GM18951 (cell line): ENCODE data around the gene PURB.

ENCODE experiments used
- POLR2A ChIP-seq: IDR thresholded peaks from 4 replicates; pipeline ENCODE4 v1.6.1; 2011; ENCODE audit warnings: mild to moderate bottlenecking; ENCODE audit not compliant: insufficient read length, insufficient read depth; ENCODE audit errors: extremely low read depth
- in situ Hi-C: fragments of 300-500 bp; cut with MboI; formaldehyde crosslinking; loops from one replicate; pipeline ENCODE4 v1.12.0; 2022; ENCODE audit warnings: low sequenced_read_pairs, mixed read lengths, inconsistent platforms; ENCODE audit not compliant: unreplicated experiment

The PURB gene

GRCh38 chr7:44905002-44905635, 19.8 kb upstream of the PURB start:
- in situ Hi-C loops = no loop called here
- TF ChIP-seq POLR2A = no peak

DNA sequence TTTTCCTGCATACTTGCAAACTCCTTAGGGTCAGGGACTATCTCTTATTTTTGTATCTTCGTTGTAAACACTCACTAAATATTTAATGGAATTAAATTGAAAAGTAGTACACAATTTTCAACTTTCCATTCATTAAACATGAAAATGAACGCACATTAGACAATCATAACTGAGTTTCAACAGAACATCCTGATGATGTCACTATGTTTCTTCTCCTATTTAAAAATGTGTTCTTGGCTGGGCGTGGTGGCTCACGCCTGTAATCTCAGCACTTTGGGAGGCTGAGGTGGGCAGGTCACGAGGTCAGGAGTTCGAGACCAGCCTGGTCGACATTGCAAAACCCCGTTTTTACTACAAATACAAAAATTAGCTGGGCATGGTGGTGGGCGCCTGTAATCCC, 14.1 kb upstream of the PURB start:
- in situ Hi-C loops = no loop called here
- TF ChIP-seq POLR2A = no peak

- in situ Hi-C loops = no loop called here
- no peak for TF ChIP-seq POLR2A
These were observed 12.7 kb upstream of the PURB start for GRCh38 chr7:44898039-44898438.

DNA sequence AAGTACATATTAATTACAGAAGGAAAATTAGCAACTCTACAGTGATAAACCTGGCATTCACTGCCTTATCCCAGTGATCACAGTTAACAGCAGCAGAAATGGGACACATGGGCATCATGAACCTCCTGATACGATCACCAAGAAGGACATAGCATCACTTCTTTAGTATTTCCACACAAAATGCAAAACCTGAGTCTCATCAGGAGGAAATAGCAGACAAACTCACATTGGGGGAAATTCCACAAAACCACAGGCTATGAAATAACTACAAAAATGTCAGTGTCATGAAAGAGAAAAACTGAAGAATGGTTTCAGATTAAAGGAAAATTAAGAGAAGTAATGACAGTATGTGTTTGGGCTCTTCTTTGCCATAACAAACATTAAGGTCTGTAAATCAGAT, 12.0 kb upstream of the PURB start:
- no peak for TF ChIP-seq POLR2A
- in situ Hi-C loops = no loop called here

- TF ChIP-seq POLR2A = no peak
- in situ Hi-C loops = no loop called here
These were observed 9.7 kb upstream of the PURB start for GRCh38 chr7:44894888-44895580.

GRCh38 chr7:44893710-44894234, 8.4 kb upstream of the PURB start:
- no peak for TF ChIP-seq POLR2A
- in situ Hi-C loops = no loop called here

DNA sequence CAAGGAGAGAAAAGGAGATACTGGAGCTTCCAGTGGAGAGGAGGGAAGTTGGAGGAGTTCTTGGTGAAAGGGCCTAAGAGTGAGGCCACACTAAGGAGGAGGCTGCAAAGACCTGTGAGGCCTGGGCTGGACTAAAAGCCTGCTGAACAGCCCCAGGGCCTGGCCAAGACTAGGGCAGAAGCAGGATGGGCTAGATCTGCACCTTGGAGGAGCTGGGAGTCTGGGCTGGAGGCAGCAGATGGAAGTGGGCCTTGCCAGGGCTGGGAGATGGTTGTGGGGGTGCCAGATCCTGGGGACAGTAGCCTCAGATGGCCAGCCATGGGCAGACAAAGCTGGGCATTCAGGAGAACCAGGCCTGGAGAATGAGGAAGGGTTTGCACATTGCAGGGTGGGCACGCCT, 6.5 kb upstream of the PURB start:
- in situ Hi-C loops = no loop called here

GRCh38 chr7:44891372-44891771, 6.0 kb upstream of the PURB start:
- in situ Hi-C loops = no loop called here
- no peak for TF ChIP-seq POLR2A

More for the DNA sequence above, 6.5 kb upstream of the PURB start:
- TF ChIP-seq POLR2A = no peak

GRCh38 chr7:44889086-44889781, 3.9 kb upstream of the PURB start:
- TF ChIP-seq POLR2A = no peak
- in situ Hi-C loops = no loop called here

DNA sequence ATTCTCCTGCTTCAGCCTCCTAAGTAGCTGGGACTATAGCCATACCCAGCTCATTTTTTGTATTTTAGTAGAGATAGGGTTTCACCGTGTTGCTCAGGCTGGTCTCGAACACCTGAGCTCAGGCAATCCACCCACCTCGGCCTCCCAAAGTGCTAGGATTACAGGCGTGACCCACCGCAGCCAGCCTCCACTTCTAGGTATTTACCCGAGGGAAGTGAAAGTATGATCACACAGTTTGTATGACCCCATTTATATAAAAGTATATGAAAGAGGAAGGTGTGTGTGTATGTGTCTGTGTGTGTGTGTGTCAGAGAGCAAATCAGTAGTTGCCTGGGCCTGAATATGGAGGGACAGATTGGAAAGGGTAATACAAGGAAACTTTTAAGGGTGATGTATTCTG, 2.0 kb upstream of the PURB start:
- in situ Hi-C loops = no loop called here

GRCh38 chr7:44884621-44885393, 523 bp downstream of the PURB start:
- in situ Hi-C loops = no loop called here
- TF ChIP-seq POLR2A = no peak

More for the DNA sequence above, 2.0 kb upstream of the PURB start:
- no peak for TF ChIP-seq POLR2A

DNA sequence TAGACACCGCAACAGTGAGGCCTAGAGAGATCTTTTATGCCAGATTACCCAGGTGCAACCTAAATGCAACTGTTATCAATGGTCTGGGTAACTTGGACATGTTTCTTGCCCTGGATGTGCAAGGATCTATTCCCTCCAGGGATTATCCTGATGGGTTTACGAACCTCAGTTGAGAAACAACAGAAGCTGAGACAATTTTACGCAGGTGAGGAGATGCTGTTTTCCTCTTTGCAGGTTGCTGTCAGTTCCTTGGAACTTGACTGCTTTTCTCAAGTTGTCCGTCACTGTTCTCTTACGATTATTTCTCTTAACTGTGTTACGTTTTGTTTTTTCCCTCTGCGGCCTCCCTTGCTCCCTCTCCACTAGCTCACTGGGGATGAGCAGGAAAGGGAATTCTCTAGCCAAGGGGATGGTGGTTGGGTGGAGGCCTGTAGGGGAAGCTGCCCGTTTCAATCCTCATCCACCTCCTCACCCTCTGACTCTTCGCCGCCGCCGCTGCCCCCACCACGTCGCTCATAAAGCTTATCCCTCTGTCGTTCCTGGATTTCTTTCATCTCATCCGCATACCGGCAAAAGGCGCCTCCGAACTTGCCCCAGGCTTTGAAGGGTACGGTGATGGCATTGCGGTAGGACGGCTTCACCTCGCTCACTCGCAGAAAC, 1.2 kb downstream of the PURB start:
- in situ Hi-C loops = no loop called here
- no peak for TF ChIP-seq POLR2A

DNA sequence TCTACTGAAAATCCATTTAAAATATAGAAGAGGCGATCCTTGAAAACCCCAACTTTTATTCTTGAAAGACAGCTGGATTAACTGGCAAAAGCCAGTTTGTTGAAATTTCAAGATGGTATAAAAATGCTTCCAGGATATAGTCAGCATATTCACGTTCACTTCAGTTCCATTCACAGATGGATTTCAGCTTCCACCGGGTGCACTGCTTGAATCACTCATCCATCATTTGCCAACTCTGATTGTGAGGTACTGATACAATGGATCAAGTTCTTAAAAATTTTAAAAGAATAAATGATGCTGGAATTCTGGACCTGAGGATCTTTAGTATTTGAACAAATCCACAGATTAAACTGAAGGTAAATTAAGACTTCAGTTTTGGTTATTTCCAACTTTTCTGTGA, 2.4 kb downstream of the PURB start:
- no peak for TF ChIP-seq POLR2A
- in situ Hi-C loops = no loop called here

DNA sequence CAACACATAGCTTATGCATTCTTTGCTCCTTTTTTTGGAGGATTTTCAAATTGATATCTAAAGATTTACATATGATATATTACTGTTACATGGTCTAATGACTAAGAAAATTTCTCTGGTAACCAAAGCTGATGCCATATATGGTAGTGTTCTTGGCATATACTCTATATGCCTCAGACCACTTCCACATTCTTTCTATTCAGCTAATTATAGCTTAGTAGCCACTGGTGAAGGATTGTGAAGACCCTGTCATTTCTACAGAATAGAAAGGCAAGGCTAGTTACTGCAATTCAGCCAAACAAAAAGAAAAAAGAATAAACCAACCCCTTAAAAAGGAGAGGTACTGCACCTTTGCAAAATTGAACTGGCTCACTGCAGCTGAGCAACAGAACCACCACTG, 3.7 kb downstream of the PURB start:
- in situ Hi-C loops = no loop called here
- TF ChIP-seq POLR2A = no peak
